ENCODE measurements around the gene ICOSLG.

Gene ICOSLG

GRCh38 chr21:44263221-44263760 lies 22.5 kb upstream of the ICOSLG start:
- TF ChIP-seq, protein P1, sequence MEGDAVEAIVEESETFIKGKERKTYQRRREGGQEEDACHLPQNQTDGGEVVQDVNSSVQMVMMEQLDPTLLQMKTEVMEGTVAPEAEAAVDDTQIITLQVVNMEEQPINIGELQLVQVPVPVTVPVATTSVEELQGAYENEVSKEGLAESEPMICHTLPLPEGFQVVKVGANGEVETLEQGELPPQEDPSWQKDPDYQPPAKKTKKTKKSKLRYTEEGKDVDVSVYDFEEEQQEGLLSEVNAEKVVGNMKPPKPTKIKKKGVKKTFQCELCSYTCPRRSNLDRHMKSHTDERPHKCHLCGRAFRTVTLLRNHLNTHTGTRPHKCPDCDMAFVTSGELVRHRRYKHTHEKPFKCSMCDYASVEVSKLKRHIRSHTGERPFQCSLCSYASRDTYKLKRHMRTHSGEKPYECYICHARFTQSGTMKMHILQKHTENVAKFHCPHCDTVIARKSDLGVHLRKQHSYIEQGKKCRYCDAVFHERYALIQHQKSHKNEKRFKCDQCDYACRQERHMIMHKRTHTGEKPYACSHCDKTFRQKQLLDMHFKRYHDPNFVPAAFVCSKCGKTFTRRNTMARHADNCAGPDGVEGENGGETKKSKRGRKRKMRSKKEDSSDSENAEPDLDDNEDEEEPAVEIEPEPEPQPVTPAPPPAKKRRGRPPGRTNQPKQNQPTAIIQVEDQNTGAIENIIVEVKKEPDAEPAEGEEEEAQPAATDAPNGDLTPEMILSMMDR (IDR thresholded peaks at IDR 0.05; ENCODE audit: control insufficient read depth, insufficient read depth, low read depth, low read length, missing control alignments), result no peak
- H3K4me3 ChIP-seq (ENCODE audit: control insufficient read depth, low read depth, low read length), result no peak overlapping the region
- no peak for DNase-seq (ENCODE audit: low read depth)

- no peak overlapping the region for H3K4me3 ChIP-seq (ENCODE audit: control insufficient read depth, low read depth, low read length)
- DNase-seq (ENCODE audit: low read depth), result no peak
- TF ChIP-seq, protein P1 (IDR thresholded peaks at IDR 0.05; ENCODE audit: control insufficient read depth, insufficient read depth, low read depth, low read length, missing control alignments), result no peak
These were observed 21.8 kb upstream of the ICOSLG start for GRCh38 chr21:44262338-44263056.

DNA sequence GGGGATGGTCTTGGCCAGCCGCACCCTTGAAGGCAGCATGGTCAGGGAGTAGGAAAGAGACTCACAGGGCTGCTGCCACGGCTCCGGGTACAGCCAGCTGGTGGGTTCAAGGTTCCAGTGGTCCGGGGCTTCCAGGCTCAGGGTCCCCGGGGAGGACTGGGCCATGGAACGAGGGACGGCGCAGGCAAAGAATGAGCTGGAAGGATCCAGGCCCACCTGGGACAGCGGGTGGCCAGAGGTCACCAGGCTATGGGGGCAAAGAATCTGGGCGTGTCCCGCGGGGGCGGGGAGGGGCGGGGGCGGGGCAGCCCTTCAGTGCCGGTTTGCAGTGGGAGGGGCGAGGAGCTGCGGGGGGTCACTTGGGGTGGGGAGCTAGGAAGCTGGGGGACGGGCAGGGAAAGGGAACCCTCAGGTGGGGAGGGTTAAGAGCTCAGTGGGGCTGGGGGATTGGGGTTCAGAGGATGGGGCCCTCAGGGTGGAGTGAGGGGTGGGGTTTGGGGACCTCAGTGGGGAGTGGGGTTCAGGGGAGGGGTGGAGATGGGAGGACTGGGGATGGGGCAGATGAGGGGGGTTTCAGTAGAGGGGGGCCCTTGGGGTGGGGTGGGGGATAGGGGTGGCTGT lies 21.0 kb upstream of the ICOSLG start, which contains the start of gene DNMT3L:
TSS of gene DNMT3L (minus strand) at position 223 of the 621 bp plus-strand sequence. CDS start 638 bp downstream, outside the sequence.
- DNase-seq (ENCODE audit: low read depth), result no peak
- TF ChIP-seq, protein P1 (IDR thresholded peaks at IDR 0.05; ENCODE audit: control insufficient read depth, insufficient read depth, low read depth, low read length, missing control alignments), result no peak
- no peak within 1 kb of the TSS for H3K4me3 ChIP-seq (ENCODE audit: control insufficient read depth, low read depth, low read length)

- TF ChIP-seq, protein P1 (IDR thresholded peaks at IDR 0.05; ENCODE audit: control insufficient read depth, insufficient read depth, low read depth, low read length, missing control alignments), result no peak
- DNase-seq (ENCODE audit: low read depth), result no peak
- no peak overlapping the region for H3K4me3 ChIP-seq (ENCODE audit: control insufficient read depth, low read depth, low read length)
These were observed 20.3 kb upstream of the ICOSLG start for GRCh38 chr21:44260791-44261631.

DNA sequence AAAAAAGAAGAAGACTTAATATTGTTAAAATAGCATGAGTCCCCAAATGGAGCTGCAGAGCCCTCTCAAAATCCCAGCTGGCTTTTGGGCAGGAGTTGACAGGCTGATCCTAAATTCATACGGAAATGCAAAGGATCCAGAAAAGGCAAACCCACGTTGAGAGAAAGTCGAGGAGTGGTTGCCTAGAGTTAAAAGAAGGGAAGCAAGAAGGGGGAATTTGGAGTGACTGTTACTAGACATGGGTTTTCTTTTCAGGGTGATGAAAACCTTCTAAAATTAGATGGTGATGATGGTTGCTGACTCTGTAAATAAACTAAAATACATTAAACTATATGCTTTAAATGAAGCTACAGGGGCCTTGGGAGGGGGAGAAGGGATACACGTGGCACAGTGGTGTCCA lies 19.3 kb upstream of the ICOSLG start:
- TF ChIP-seq, protein P1 (IDR thresholded peaks at IDR 0.05; ENCODE audit: control insufficient read depth, insufficient read depth, low read depth, low read length, missing control alignments), result no peak
- no peak for DNase-seq (ENCODE audit: low read depth)
- H3K4me3 ChIP-seq (ENCODE audit: control insufficient read depth, low read depth, low read length), result no peak overlapping the region

- no peak for DNase-seq (ENCODE audit: low read depth)
- TF ChIP-seq, protein P1 (IDR thresholded peaks at IDR 0.05; ENCODE audit: control insufficient read depth, insufficient read depth, low read depth, low read length, missing control alignments), result no peak
- H3K4me3 ChIP-seq (ENCODE audit: control insufficient read depth, low read depth, low read length), result no peak overlapping the region
These were observed 18.5 kb upstream of the ICOSLG start for GRCh38 chr21:44259082-44259705.
